Caco-2 (cell line): Measurements from ENCODE around the gene RNFT2. TPM values are rescaled to one million over a fixed set of nuclear protein-coding genes. Genes with fewer than 3 reads are reported as not detected.

Experiments used
- BruUV-seq: library from RNA; stranded (reverse); fragments of 400-500 nt; replicated peaks from 2 replicates; lab custom pipeline; 2021; lab: Mats Ljungman, UMichigan
- CTCF ChIA-PET: fragments of 300-600 bp; sonication (Branson Sonifier 250); formaldehyde crosslinking; loops from one replicate; lab custom pipeline; 2022; ENCODE audit warnings: antibody characterized with exemption; lab: Charles Lee
- POLR2A ChIA-PET: fragments of 300-600 bp; sonication (Branson Sonifier 250); formaldehyde crosslinking; loops from one replicate; lab custom pipeline; 2022; ENCODE audit warnings: antibody characterized with exemption; lab: Charles Lee
- DNase-seq, 2 experiments: peaks; one replicate each; pipeline versions ENCODE4 v3.0.0 to v3.0.0-alpha.2; 2020 to 2022
- H3K27me3 ChIP-seq: replicated peaks from 2 replicates; pipeline ENCODE4 v1.6.0; 2011; ENCODE audit warnings: low read length; ENCODE audit not compliant: control insufficient read depth, insufficient read depth
- H3K36me3 ChIP-seq: 2 replicates; pipeline ENCODE4 v1.5.1; 2011; ENCODE audit warnings: low read length; ENCODE audit not compliant: control insufficient read depth, insufficient read depth
- H3K4me1 ChIP-seq: fragments of 250-450 bp; sonication (Bioruptor Pico); 2 replicates; pipeline ENCODE4 v1.5.1; 2020; ENCODE audit warnings: mild to moderate bottlenecking
- H3K4me3 ChIP-seq: 2 replicates; pipeline ENCODE4 v1.5.1; 2011; ENCODE audit warnings: low read depth, mild to moderate bottlenecking, control low read depth, low read length
- H3K9me3 ChIP-seq: fragments of 250-450 bp; sonication (Bioruptor Pico); 2 replicates; pipeline ENCODE4 v1.5.1; 2020; ENCODE audit warnings: mild to moderate bottlenecking, moderate library complexity
- H3K27ac Mint-ChIP-seq: one replicate; pipeline ENCODE4 v1.8.0; 2022; ENCODE audit warnings: mixed read lengths; ENCODE audit not compliant: unreplicated experiment
- H3K27me3 Mint-ChIP-seq: one replicate; pipeline ENCODE4 v1.8.0; 2022; ENCODE audit warnings: mixed read lengths; ENCODE audit not compliant: insufficient read depth, unreplicated experiment
- H3K36me3 Mint-ChIP-seq: one replicate; pipeline ENCODE4 v1.8.0; 2022; ENCODE audit warnings: mild to moderate bottlenecking, mixed read lengths; ENCODE audit not compliant: insufficient read depth, unreplicated experiment
- H3K4me1 Mint-ChIP-seq: one replicate; pipeline ENCODE4 v1.8.0; 2022; ENCODE audit warnings: low read depth, mixed read lengths; ENCODE audit not compliant: unreplicated experiment
- H3K4me3 Mint-ChIP-seq: one replicate; pipeline ENCODE4 v1.8.0; 2022; ENCODE audit warnings: mild to moderate bottlenecking, moderate library complexity, mixed read lengths; ENCODE audit not compliant: unreplicated experiment
- H3K9me3 Mint-ChIP-seq: one replicate; pipeline ENCODE4 v1.8.0; 2022; ENCODE audit warnings: mixed read lengths; ENCODE audit not compliant: unreplicated experiment
- intact Hi-C: fragments of 100-400 bp; cut with micrococcal nuclease; formaldehyde crosslinking; loops from one replicate; pipeline ENCODE4 v1.10.0; 2022; ENCODE audit not compliant: unreplicated experiment
- total RNA-seq: library from RNA; stranded (reverse); gene quantifications from 2 replicates; pipeline ENCODE4 v1.2.3, GENCODE V29; 2022
- TF ChIP-seq, protein P1 (sequence below), 2 experiments: fragments of 200-600 bp in 1 of 2; IDR thresholded peaks; 1 replicate in 1 of 2; 2 replicates in 1 of 2; pipeline versions ENCODE4 v1.5.1 to v1.8.0; 2011 to 2022; ENCODE audit warnings: antibody characterized with exemption in 1 of 2, control low read depth in 1 of 2, inconsistent platforms in 1 of 2, low read depth in 1 of 2, low read length in 1 of 2, mild to moderate bottlenecking in 1 of 2, moderate library complexity in 1 of 2; ENCODE audit not compliant: insufficient read depth in 1 of 2, severe bottlenecking in 1 of 2, unreplicated experiment in 1 of 2

Gene RNFT2
- total RNA-seq, 1 experiment from 2014 or later, result 11.6 TPM

DNA sequence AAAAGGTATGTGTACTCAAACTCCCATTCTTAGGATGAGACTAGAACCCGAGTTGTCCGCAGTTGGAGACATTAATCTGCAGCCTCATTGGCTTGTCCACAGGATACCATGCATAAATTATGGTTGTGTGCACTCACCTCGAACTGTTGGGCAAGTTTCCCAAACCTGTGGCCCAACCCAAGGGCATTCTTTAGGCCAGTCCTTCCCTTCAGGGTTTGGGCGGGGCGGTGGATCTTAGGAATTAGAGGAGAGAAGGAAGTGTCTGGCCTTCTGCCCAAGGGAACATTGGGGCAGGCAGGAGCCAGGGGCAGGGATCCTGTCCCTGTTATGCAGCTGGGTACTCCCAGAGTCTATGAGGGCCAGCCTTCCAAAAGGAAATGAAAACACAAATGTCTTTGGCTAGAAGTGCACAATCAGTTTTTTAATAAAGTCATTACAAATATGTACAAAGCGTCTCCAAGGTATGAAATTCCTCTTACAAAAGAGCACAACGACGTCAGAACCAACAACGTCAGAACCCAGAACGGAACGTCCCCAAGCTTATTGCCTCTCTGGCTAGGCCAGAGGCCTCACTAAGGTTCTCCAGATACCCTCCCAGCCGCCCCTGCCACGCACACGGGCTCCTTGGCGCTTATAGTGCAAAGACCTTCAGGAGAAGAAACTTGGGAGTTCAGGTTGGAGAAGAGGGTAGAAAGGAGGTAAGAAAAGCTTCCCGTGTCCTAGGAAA, 117.8 kb downstream of the RNFT2 start:
- no peak overlapping the region for H3K4me3 ChIP-seq
- Mint-ChIP-seq H3K9me3 (no peaks in the 10 kb centered on the region), H3K36me3 (no peaks in the 10 kb centered on the region), H3K4me1 (no peaks in the 10 kb centered on the region), H3K4me3 (no peak overlapping the region), H3K27me3 (peaks cover 8% of the 10 kb centered on the region), H3K27ac (no peak overlapping the region)
- no peaks in the 10 kb centered on the region for H3K9me3 ChIP-seq
- ChIA-PET POLR2A (no interaction called here), CTCF (no interaction called here)
- no peaks in the 10 kb centered on the region for H3K4me1 ChIP-seq
- no peaks in the 10 kb centered on the region for H3K27me3 ChIP-seq
- TF ChIP-seq, protein P1, sequence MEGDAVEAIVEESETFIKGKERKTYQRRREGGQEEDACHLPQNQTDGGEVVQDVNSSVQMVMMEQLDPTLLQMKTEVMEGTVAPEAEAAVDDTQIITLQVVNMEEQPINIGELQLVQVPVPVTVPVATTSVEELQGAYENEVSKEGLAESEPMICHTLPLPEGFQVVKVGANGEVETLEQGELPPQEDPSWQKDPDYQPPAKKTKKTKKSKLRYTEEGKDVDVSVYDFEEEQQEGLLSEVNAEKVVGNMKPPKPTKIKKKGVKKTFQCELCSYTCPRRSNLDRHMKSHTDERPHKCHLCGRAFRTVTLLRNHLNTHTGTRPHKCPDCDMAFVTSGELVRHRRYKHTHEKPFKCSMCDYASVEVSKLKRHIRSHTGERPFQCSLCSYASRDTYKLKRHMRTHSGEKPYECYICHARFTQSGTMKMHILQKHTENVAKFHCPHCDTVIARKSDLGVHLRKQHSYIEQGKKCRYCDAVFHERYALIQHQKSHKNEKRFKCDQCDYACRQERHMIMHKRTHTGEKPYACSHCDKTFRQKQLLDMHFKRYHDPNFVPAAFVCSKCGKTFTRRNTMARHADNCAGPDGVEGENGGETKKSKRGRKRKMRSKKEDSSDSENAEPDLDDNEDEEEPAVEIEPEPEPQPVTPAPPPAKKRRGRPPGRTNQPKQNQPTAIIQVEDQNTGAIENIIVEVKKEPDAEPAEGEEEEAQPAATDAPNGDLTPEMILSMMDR (IDR thresholded peaks at IDR 0.05; ENCODE audit: insufficient read depth in 1 of 2, low read depth in 1 of 2, low read length in 1 of 2, severe bottlenecking in 1 of 2, unreplicated experiment in 1 of 2), result no peak
- intact Hi-C loops, result no loop called here
- H3K36me3 ChIP-seq, result no peaks in the 10 kb centered on the region
- no TSS peak for BruUV-seq
- DNase-seq, result no peak

DNA sequence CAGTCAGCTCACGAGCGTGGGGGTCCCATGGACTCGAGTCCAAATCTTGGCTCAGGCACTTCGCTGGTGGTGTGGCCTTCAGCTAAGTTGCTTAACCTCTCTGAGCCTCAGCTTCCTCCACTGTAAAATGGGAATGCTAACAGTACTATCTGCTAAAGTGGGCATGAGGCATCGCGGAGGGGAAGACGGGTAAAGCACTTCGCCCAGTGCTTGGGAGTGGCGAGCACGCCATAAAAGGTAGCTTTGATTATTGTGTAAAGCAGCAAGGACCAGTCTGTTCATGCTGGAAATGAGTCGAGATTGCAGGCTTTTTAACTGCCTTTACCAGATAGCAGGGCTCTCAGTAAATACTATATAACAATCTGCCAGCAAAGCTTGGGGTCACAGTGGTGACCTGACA, 118.6 kb downstream of the RNFT2 start:
- DNase-seq, result no peak
- no peak overlapping the region for H3K4me3 ChIP-seq
- TF ChIP-seq, protein P1 (IDR thresholded peaks at IDR 0.05; ENCODE audit: insufficient read depth in 1 of 2, low read depth in 1 of 2, low read length in 1 of 2, severe bottlenecking in 1 of 2, unreplicated experiment in 1 of 2), result no peak
- Mint-ChIP-seq H3K9me3 (no peaks in the 10 kb centered on the region), H3K27ac (no peak overlapping the region), H3K4me3 (no peak overlapping the region), H3K4me1 (no peaks in the 10 kb centered on the region), H3K27me3 (peaks cover 9% of the 10 kb centered on the region), H3K36me3 (no peaks in the 10 kb centered on the region)
- no TSS peak for BruUV-seq
- ChIA-PET CTCF (no interaction called here), POLR2A (no interaction called here)
- no peaks in the 10 kb centered on the region for H3K4me1 ChIP-seq
- intact Hi-C loops, result no loop called here
- H3K9me3 ChIP-seq, result no peaks in the 10 kb centered on the region
- no peaks in the 10 kb centered on the region for H3K27me3 ChIP-seq
- no peaks in the 10 kb centered on the region for H3K36me3 ChIP-seq

GRCh38 chr12:116859079-116859478, 121.0 kb downstream of the RNFT2 start:
- Mint-ChIP-seq H3K36me3 (no peaks in the 10 kb centered on the region), H3K27ac (no peak overlapping the region), H3K9me3 (no peaks in the 10 kb centered on the region), H3K4me1 (peaks cover under 1% of the 10 kb centered on the region), H3K4me3 (no peak overlapping the region), H3K27me3 (peaks cover 16% of the 10 kb centered on the region)
- ChIA-PET POLR2A (no interaction called here), CTCF (no interaction called here)
- intact Hi-C loops, result no loop called here
- TF ChIP-seq, protein P1 (IDR thresholded peaks at IDR 0.05; ENCODE audit: insufficient read depth in 1 of 2, low read depth in 1 of 2, low read length in 1 of 2, severe bottlenecking in 1 of 2, unreplicated experiment in 1 of 2), result no peak
- Histone ChIP-seq H3K9me3 (no peaks in the 10 kb centered on the region), H3K27me3 (no peaks in the 10 kb centered on the region), H3K4me1 (no peaks in the 10 kb centered on the region), H3K36me3 (no peaks in the 10 kb centered on the region), H3K4me3 (no peak overlapping the region)
- no TSS peak for BruUV-seq
- no peak for DNase-seq
